ENCODE measurements around the gene IL1F10. TPM values are rescaled to one million over a fixed set of nuclear protein-coding genes. Genes with fewer than 3 reads are reported as not detected.

The IL1F10 gene, protein sequence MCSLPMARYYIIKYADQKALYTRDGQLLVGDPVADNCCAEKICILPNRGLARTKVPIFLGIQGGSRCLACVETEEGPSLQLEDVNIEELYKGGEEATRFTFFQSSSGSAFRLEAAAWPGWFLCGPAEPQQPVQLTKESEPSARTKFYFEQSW
- total RNA-seq (not detected), polyA plus RNA-seq (not detected)
- long read RNA-seq, donor 1: 0 reads
- long read RNA-seq, donor 2: 0 reads
- long read RNA-seq, donor 3: 0 reads
- long read RNA-seq, donor 4: 0 reads
- long read RNA-seq, donor 5: 0 reads
- long read RNA-seq, donor 6: 0 reads
- long read RNA-seq, donor 7: 0 reads
- long read RNA-seq, donor 8: 0 reads
- long read RNA-seq, donor 9: 0 reads
- long read RNA-seq, donor 10: 0 reads

DNA sequence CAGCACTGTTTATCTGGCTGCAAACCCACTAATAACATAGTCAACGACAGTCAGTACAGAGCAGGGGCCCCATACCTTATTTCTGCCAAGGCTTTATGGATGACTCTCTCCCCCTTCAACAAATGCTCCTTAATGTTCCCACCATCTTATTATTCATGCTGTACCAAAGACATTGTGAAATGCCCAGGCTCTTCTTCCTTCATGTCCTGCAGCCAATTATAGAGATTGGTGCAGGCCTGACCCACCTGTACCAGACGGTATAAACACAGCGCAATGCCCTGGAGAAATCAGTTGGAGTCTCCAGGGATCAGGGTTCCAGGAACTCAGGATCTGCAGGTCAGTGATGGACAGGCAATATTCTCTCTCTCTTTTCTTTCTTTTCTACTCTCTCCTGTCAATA is at the start of gene IL1F10:
Gene IL1F10, plus strand, starts transcription at position 290 of the 400 bp plus-strand sequence. CDS start 4,769 bp downstream, outside the sequence.
- DNase-seq: no peak
- intact Hi-C loops (cut with DNase I; ENCODE audit: low total_unique reads): no loop called here
- Histone ChIP-seq H3K4me3 (no peak within 1 kb of the TSS), H3K9me3 (no peaks in the 10 kb centered on the region), H3K36me3 (no peaks in the 10 kb centered on the region), H3K27me3 (no peaks in the 10 kb centered on the region), H3K4me1 (no peaks in the 10 kb centered on the region), H3K27ac (no peak within 1 kb of the TSS)
- 86 to 97% (median 91%) methylated on average over 3 of the region's 3 CpGs for WGBS, 5 donors
- TF ChIP-seq POLR2A (IDR thresholded peaks at IDR 0.05): no peak
- TF ChIP-seq, protein P1, sequence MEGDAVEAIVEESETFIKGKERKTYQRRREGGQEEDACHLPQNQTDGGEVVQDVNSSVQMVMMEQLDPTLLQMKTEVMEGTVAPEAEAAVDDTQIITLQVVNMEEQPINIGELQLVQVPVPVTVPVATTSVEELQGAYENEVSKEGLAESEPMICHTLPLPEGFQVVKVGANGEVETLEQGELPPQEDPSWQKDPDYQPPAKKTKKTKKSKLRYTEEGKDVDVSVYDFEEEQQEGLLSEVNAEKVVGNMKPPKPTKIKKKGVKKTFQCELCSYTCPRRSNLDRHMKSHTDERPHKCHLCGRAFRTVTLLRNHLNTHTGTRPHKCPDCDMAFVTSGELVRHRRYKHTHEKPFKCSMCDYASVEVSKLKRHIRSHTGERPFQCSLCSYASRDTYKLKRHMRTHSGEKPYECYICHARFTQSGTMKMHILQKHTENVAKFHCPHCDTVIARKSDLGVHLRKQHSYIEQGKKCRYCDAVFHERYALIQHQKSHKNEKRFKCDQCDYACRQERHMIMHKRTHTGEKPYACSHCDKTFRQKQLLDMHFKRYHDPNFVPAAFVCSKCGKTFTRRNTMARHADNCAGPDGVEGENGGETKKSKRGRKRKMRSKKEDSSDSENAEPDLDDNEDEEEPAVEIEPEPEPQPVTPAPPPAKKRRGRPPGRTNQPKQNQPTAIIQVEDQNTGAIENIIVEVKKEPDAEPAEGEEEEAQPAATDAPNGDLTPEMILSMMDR (IDR thresholded peaks at IDR 0.05): no peak
- TF ChIP-seq EP300 (IDR thresholded peaks at IDR 0.05): no peak
- TF ChIP-seq POLR2AphosphoS5 (IDR thresholded peaks at IDR 0.05): no peak

DNA sequence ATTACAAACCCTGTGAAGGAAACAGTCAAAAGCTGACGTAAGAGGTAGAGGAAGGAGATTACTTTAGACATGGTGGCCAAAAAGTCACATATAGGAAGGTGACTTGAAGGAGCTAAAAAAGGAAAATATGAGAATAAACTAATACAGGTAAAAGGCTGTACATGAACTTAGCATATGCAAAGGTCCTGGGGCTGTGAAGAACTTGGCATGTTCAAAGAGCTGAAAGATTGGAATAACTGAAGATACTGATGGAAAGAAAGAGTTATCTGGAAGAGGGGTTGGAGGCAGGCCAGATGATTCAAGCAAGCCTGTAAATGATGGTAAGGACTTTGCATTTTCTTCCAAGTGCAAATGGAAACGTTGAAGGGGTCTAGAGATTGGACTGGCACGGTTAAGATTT is 49.3 kb upstream of the IL1F10 start:
- WGBS, 5 donors: 71 to 89% (median 76%) methylated on average over 3 of the region's 3 CpGs

DNA sequence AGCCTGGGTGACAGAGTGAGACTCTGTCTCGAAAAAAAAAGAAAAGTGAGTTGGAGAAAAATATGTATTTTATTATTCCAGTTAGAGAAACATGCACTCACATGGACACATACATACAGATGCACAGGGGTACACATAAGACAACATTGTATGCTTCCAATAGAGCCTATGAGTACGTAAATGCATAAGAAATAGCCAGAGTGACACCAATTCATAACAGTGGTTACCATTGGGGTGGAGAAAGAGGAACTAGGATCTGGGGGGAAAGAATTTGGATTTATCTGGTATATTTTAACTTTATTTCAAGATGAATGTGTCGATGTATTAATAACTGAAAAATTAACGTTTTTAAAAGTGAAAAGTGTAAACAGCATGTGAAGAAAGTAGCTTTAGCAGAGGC is 46.5 kb upstream of the IL1F10 start:
- intact Hi-C loops (cut with DNase I; ENCODE audit: low total_unique reads): no loop called here
- no peaks in the 10 kb centered on the region for H3K9me3 ChIP-seq
- no peaks in the 10 kb centered on the region for H3K4me1 ChIP-seq
- no peak for DNase-seq
- TF ChIP-seq POLR2AphosphoS5 (IDR thresholded peaks at IDR 0.05) (no peak), EP300 (IDR thresholded peaks at IDR 0.05) (no peak), POLR2A (IDR thresholded peaks at IDR 0.05) (no peak)
- TF ChIP-seq, protein P1 (IDR thresholded peaks at IDR 0.05): no peak
- peaks cover 0 to 6% (median 0%) of the 10 kb centered on the region in 3 donors for H3K27me3 ChIP-seq
- WGBS, 5 donors: 52 to 78% (median 62%) methylated on average over 4 of the region's 4 CpGs
- no peaks in the 10 kb centered on the region for H3K36me3 ChIP-seq
- H3K4me3 ChIP-seq: no peak overlapping the region
- no peak overlapping the region for H3K27ac ChIP-seq

More for the DNA sequence above, 49.3 kb upstream of the IL1F10 start:
- no peaks in the 10 kb centered on the region for H3K36me3 ChIP-seq
- H3K4me1 ChIP-seq: no peaks in the 10 kb centered on the region
- no peak for TF ChIP-seq POLR2A (IDR thresholded peaks at IDR 0.05)
- no peak for TF ChIP-seq EP300 (IDR thresholded peaks at IDR 0.05)
- TF ChIP-seq POLR2AphosphoS5 (IDR thresholded peaks at IDR 0.05): no peak
- TF ChIP-seq, protein P1 (IDR thresholded peaks at IDR 0.05): no peak
- H3K4me3 ChIP-seq: no peak overlapping the region
- no peak for DNase-seq
- H3K27ac ChIP-seq: no peak overlapping the region
- intact Hi-C loops (cut with DNase I; ENCODE audit: low total_unique reads): no loop called here
- no peaks in the 10 kb centered on the region for H3K9me3 ChIP-seq
- H3K27me3 ChIP-seq: no peaks in the 10 kb centered on the region

DNA sequence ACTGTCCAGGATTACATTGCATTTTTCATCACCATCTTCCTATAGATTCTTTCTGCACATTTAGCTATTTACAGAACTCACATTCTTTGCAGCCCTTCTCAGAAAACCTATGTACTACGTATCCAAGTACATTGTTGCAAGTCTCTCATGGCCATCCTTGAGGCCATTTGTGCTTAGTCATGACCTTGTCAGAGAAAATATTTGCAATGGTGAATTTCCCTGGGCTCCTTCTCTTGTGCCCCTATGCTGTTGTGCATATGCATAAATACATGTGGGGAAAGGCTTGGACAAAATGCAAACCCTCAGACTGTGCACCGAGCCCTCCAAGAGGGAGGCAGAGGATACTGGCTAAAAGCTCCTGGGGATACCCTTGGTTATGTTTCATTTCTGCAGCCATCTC is 43.0 kb upstream of the IL1F10 start:
- TF ChIP-seq POLR2AphosphoS5 (IDR thresholded peaks at IDR 0.05) (no peak), POLR2A (IDR thresholded peaks at IDR 0.05) (no peak), EP300 (IDR thresholded peaks at IDR 0.05) (no peak)
- TF ChIP-seq, protein P1 (IDR thresholded peaks at IDR 0.05): no peak

More for the DNA sequence above, 43.0 kb upstream of the IL1F10 start:
- Histone ChIP-seq H3K27ac (no peak overlapping the region), H3K4me3 (no peak overlapping the region), H3K36me3 (no peaks in the 10 kb centered on the region), H3K4me1 (no peaks in the 10 kb centered on the region), H3K27me3 (peaks cover 0 to 24% (median 0%) of the 10 kb centered on the region in 3 donors), H3K9me3 (no peaks in the 10 kb centered on the region)
- intact Hi-C loops (cut with DNase I; ENCODE audit: low total_unique reads): no loop called here
- WGBS, 5 donors: 91 to 97% (median 97%) methylated on average over 2 of the region's 2 CpGs
- no peak for DNase-seq
